Raji (cell line): ENCODE measurements around the gene SERINC2.

Experiments used
- POLR2A ChIP-seq: IDR thresholded peaks from 2 replicates; pipeline ENCODE4 v1.6.1; 2011; ENCODE audit warnings: low read depth, low read length, control low read depth; ENCODE audit not compliant: insufficient read depth

SERINC2 gene

GRCh38 chr1:31434979-31435378 lies 22.0 kb downstream of the SERINC2 start:
- no peak for TF ChIP-seq POLR2A

GRCh38 chr1:31435471-31436409 lies 22.7 kb downstream of the SERINC2 start:
- no peak for TF ChIP-seq POLR2A

- no peak for TF ChIP-seq POLR2A
These were observed 23.8 kb downstream of the SERINC2 start for GRCh38 chr1:31436596-31437432.

- TF ChIP-seq POLR2A: no peak
These were observed 24.5 kb downstream of the SERINC2 start for GRCh38 chr1:31437433-31438037.

GRCh38 chr1:31439276-31439675 lies 26.3 kb downstream of the SERINC2 start:
- TF ChIP-seq POLR2A: no peak

GRCh38 chr1:31441073-31441472 lies 28.1 kb downstream of the SERINC2 start:
- TF ChIP-seq POLR2A: no peak

- TF ChIP-seq POLR2A: no peak
These were observed 28.5 kb downstream of the SERINC2 start for GRCh38 chr1:31441558-31441957.

GRCh38 chr1:31441970-31442647 lies 29.1 kb downstream of the SERINC2 start:
- TF ChIP-seq POLR2A: no peak

GRCh38 chr1:31442648-31442994 lies 29.6 kb downstream of the SERINC2 start:
- TF ChIP-seq POLR2A: no peak

GRCh38 chr1:31443673-31444072 lies 30.7 kb downstream of the SERINC2 start:
- no peak for TF ChIP-seq POLR2A

- no peak for TF ChIP-seq POLR2A
These were observed 31.9 kb downstream of the SERINC2 start for GRCh38 chr1:31444725-31445448.

GRCh38 chr1:31445951-31446350 lies 32.9 kb downstream of the SERINC2 start:
- no peak for TF ChIP-seq POLR2A

GRCh38 chr1:31447210-31447609 lies 34.2 kb downstream of the SERINC2 start:
- no peak for TF ChIP-seq POLR2A

GRCh38 chr1:31453384-31454079 lies 40.5 kb downstream of the SERINC2 start:
- TF ChIP-seq POLR2A: no peak
